ENCODE results near the gene MRC2. TPM values are rescaled to one million over a fixed set of nuclear protein-coding genes. Genes with fewer than 3 reads are reported as not detected.

Gene MRC2
- polyA plus RNA-seq, 2 of the 4 experiments (the other 2 are of a cell fraction), result 20.2 to 57.3 TPM

- no peak for TF ChIP-seq HOXB13 (CRISPR knock-in tag; IDR thresholded peaks at IDR 0.05; ENCODE audit: low read depth)
- TF ChIP-seq, protein P1, sequence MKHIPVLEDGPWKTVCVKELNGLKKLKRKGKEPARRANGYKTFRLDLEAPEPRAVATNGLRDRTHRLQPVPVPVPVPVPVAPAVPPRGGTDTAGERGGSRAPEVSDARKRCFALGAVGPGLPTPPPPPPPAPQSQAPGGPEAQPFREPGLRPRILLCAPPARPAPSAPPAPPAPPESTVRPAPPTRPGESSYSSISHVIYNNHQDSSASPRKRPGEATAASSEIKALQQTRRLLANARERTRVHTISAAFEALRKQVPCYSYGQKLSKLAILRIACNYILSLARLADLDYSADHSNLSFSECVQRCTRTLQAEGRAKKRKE (CRISPR knock-in tag; IDR thresholded peaks at IDR 0.05; ENCODE audit: low read depth), result no peak
- no peak for TF ChIP-seq TFCP2L1 (CRISPR knock-in tag; IDR thresholded peaks at IDR 0.05)
- TF ChIP-seq MAZ (IDR thresholded peaks at IDR 0.05; ENCODE audit: borderline replicate concordance, low read depth, low read length), result no peak
Measured at GRCh38 chr17:62626719-62627218, 701 bp upstream of the MRC2 start (continued).

DNA sequence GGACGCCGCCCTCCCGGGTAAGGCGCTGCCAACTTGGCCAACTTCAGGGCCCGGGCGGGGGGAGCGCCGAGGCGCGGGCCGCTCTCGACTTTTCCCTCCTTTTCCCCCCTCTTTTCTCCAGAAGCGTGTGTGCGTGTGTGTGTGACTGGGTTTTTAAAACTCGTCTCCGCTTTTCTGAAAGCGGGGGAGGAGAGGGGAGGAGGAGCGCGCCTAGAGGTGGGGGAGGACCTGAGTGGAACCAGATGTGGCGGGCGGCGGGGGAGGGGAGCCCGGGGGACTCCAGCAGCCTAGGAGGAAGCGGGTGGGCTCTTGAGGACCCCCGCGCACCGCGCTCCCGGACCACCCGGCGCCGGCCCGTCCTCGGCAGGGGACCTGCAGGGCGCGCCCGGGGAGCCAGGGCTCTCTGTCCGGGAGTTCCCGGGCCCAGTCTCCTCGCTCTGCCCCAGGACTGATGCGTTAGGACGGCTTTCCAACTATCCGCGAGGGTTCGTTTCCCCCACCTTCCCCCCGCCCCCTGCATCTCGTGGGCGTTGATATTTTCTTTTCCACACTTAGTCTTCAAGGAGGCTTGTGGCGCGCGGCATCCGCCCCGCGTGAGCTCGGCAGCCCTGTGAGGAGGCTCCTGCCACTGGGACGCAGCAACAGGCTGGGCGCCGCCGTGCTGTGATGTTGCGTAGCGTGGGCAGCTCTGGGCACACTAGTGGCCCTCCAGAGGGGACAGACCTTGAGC is 599 bp downstream of the MRC2 start:
- FAIRE-seq, result no peak
- peaks cover 34% of the 10 kb centered on the region for H3K4me1 ChIP-seq
- ChIA-PET POLR2A (no interaction called here), CTCF (interaction anchor here (0.5 to 1.5 kb wide), 5 partner anchors 9 to 725 kb away, joined by 3 to 5 read pairs (median 3); no protein-coding TSS in a partner anchor)
- 1% methylated on average over 48 of the region's 61 CpGs for whole genome bisulfite sequencing (ENCODE audit: missing lambda C conversion rate)
- H3K4me3 ChIP-seq, result peak overlapping the region; percentile 96
- ATAC-seq, result peak; percentile 35 to 44
- H3K9me3 ChIP-seq, result no peaks in the 10 kb centered on the region
- TF ChIP-seq MYC (IDR thresholded peaks at IDR 0.05; ENCODE audit: borderline replicate concordance, low read length) (no peak), MAX (IDR thresholded peaks at IDR 0.05) (peak; percentile 27; the same call in 1 of the 2 replicates), SREBF2 (IDR thresholded peaks at IDR 0.05) (no peak), PHF8 (IDR thresholded peaks at IDR 0.05; ENCODE audit: borderline replicate concordance, low read depth) (peak; percentile 61; the same call in 1 of the 2 replicates), CEBPB (IDR thresholded peaks at IDR 0.05) (no peak), ZNF302 (CRISPR knock-in tag; IDR thresholded peaks at IDR 0.05) (no peak)
- TF ChIP-seq, protein P2, sequence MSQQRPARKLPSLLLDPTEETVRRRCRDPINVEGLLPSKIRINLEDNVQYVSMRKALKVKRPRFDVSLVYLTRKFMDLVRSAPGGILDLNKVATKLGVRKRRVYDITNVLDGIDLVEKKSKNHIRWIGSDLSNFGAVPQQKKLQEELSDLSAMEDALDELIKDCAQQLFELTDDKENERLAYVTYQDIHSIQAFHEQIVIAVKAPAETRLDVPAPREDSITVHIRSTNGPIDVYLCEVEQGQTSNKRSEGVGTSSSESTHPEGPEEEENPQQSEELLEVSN (IDR thresholded peaks at IDR 0.05; ENCODE audit: borderline replicate concordance, low read depth), result no peak
- H3K27ac ChIP-seq, result peak overlapping the region; percentile 95 to 97
- peak; percentile 55 to 66 for DNase-seq (ENCODE audit: low read depth in 1 of 2, low spot score in 1 of 2)
- H3K4me2 ChIP-seq, result peak overlapping the region; percentile 95

- Histone ChIP-seq H3K4me3 (peak overlapping the region; percentile 96), H3K4me2 (peak overlapping the region; percentile 95), H3K4me1 (peaks cover 43% of the 10 kb centered on the region), H3K9me3 (no peaks in the 10 kb centered on the region), H3K27ac (peak overlapping the region; percentile 95 to 97)
- no peak for TF ChIP-seq BCL3 (IDR thresholded peaks at IDR 0.05)
- peak; percentile 94 for TF ChIP-seq MAFK (IDR thresholded peaks at IDR 0.05; ENCODE audit: partially characterized antibody)
- WGBS (ENCODE audit: missing lambda C conversion rate), result 52% methylated on average over 18 of the region's 19 CpGs
- DNase-seq (ENCODE audit: low read depth in 1 of 2, low spot score in 1 of 2) (no peak), FAIRE-seq (no peak), ATAC-seq (peak in 1 of 2 experiments; percentile 3; a peak in 2 of 6 replicates)
- ChIA-PET POLR2A (interaction anchor here (0.6 kb wide), 1 partner anchor 11 kb away, joined by 3 read pairs; no protein-coding TSS in a partner anchor), CTCF (interaction anchor here (0.8 to 1.5 kb wide), 6 partner anchors 10 to 76 kb away, joined by 3 to 5 read pairs (median 3); no protein-coding TSS in a partner anchor)
Measured at GRCh38 chr17:62628831-62629555, 1.5 kb downstream of the MRC2 start.

Measured in A549 (cell line).